CD4-positive, alpha-beta T cell treated with Interleukin-21 for 1 hour (primary cell): ENCODE results near the gene CCDC85A.

Source experiments
- DNase-seq: peaks from one replicate; pipeline ENCODE4 v3.0.0-alpha.2; 2020

CCDC85A gene

GRCh38 chr2:56314371-56314770, 130.6 kb downstream of the CCDC85A start:
- no peak for DNase-seq

GRCh38 chr2:56314796-56315195, 131.0 kb downstream of the CCDC85A start:
- DNase-seq, result no peak

GRCh38 chr2:56315376-56315775, 131.6 kb downstream of the CCDC85A start:
- DNase-seq, result no peak

GRCh38 chr2:56316011-56316410, 132.2 kb downstream of the CCDC85A start:
- no peak for DNase-seq

GRCh38 chr2:56318147-56318546, 134.4 kb downstream of the CCDC85A start:
- no peak for DNase-seq

- no peak for DNase-seq
Measured at GRCh38 chr2:56325661-56326345, 142.0 kb downstream of the CCDC85A start.

GRCh38 chr2:56326346-56326741, 142.6 kb downstream of the CCDC85A start:
- no peak for DNase-seq

GRCh38 chr2:56331810-56332209, 148.0 kb downstream of the CCDC85A start:
- DNase-seq, result no peak

- no peak for DNase-seq
Measured at GRCh38 chr2:56333812-56334485, 150.2 kb downstream of the CCDC85A start.

GRCh38 chr2:56334622-56335021, 150.8 kb downstream of the CCDC85A start:
- no peak for DNase-seq

- no peak for DNase-seq
Measured at GRCh38 chr2:56335101-56335500, 151.3 kb downstream of the CCDC85A start.

GRCh38 chr2:56337342-56337741, 153.6 kb downstream of the CCDC85A start:
- DNase-seq, result no peak

GRCh38 chr2:56338232-56338631, 154.4 kb downstream of the CCDC85A start:
- no peak for DNase-seq

- DNase-seq, result no peak
Measured at GRCh38 chr2:56344771-56345170, 161.0 kb downstream of the CCDC85A start.

GRCh38 chr2:56347881-56348280, 164.1 kb downstream of the CCDC85A start:
- DNase-seq, result no peak

- DNase-seq, result no peak
Measured at GRCh38 chr2:56348392-56349210, 164.8 kb downstream of the CCDC85A start.

- no peak for DNase-seq
Measured at GRCh38 chr2:56357655-56358295, 174.0 kb downstream of the CCDC85A start.

- DNase-seq, result no peak
Measured at GRCh38 chr2:56361844-56362243, 178.1 kb downstream of the CCDC85A start.

- DNase-seq, result no peak
Measured at GRCh38 chr2:56364902-56365301, 181.1 kb downstream of the CCDC85A start.

- no peak for DNase-seq
Measured at GRCh38 chr2:56369316-56369715, 185.5 kb downstream of the CCDC85A start.

- no peak for DNase-seq
Measured at GRCh38 chr2:56372071-56372656, 188.4 kb downstream of the CCDC85A start.

- no peak for DNase-seq
Measured at GRCh38 chr2:56375251-56375650, 191.5 kb downstream of the CCDC85A start.
